Heart left ventricle (tissue), 13 donors: ENCODE measurements around the gene TRIP11.

Experiments
- CTCF ChIP-seq, 12 donors: fragments of 200-600 bp; sonication (generic) in 4 of 12; IDR thresholded peaks; one replicate each; pipeline versions ENCODE4 v1.5.0 to v1.8.0; 2018 to 2022; ENCODE audit warnings: antibody characterized with exemption in 12 of 12, mild to moderate bottlenecking in 5 of 12
- POLR2A ChIP-seq, 2 donors: fragments of 450-650 bp; IDR thresholded peaks; one replicate each; pipeline ENCODE4 v1.6.1; 2017; ENCODE audit warnings: antibody characterized with exemption in 2 of 2, mild to moderate bottlenecking in 2 of 2, moderate library complexity in 2 of 2
- donor health status: ischemic (EF 13 %, LVEDD 7.1; RV severe dilation, severe dysfunction).
- donor health status: DM: no; HTN: yes; CAD: no.
- donor health status: DM: no; HTN: no; CAD: no.
- donor health status: ischemic (EF 25% LVEDD 6.9; RV normal size, moderate dysfunction).
- donor health status: ischemic (EF 25% LVEDD 5.7; RV mildly dilated, moderate dysfunction).
- donor health status: ischemic (EF 35%, LVEDD 5.7; RV mildly dilated, moderate dysfunction).
- donor health status: nonischemic (EF 11% LVEDD 7.7; RV severe dilation, severe dysfunction).
- donor health status: DM: yes; HTN: yes; CAD: no.
- donor health status: PGD.
- donor health status: ischemic (EF 29% LVEDD 5.4; RV normal size, mild dysfunction).
- donor health status: nonischemic (EF 23%, LVEDD 6.1; RV moderate dilation, normal function).

- TF ChIP-seq POLR2A (IDR thresholded peaks at IDR 0.05), result no peak
- no peak for TF ChIP-seq CTCF (IDR thresholded peaks at IDR 0.05)
Observed at GRCh38 chr14:91977884-91978283, 62.0 kb downstream of the TRIP11 start.
